Putamen (tissue), 1 donor: ENCODE results near the gene FOXS1.
"Not testable (repeated sequence)": the region's sequence is repeated elsewhere in the genome, so short reads cannot be mapped to it uniquely, and the experiment has no call there.

ENCODE experiments used
- DNase-seq: peaks from one replicate; pipeline ENCODE4 v3.0.0-alpha.2; 2016; ENCODE audit warnings: low spot score

Gene FOXS1

GRCh38 chr20:31821427-31821826, 24.0 kb downstream of the FOXS1 start:
- no peak for DNase-seq

GRCh38 chr20:31820228-31820627, 25.2 kb downstream of the FOXS1 start:
- no peak for DNase-seq

GRCh38 chr20:31819083-31819784, 26.2 kb downstream of the FOXS1 start, which contains the start of gene MYLK2:
Gene MYLK2 (plus strand): TSS chr20:31819356. CDS start chr20:31819581, 225 bp downstream.
- no peak for DNase-seq

GRCh38 chr20:31818376-31818908, 27.0 kb downstream of the FOXS1 start:
- DNase-seq = no peak

- no peak for DNase-seq
These were observed 27.9 kb downstream of the FOXS1 start for GRCh38 chr20:31817461-31817860.

GRCh38 chr20:31816221-31816620, 29.2 kb downstream of the FOXS1 start:
- DNase-seq = no peak

- no peak for DNase-seq
These were observed 29.8 kb downstream of the FOXS1 start for GRCh38 chr20:31815408-31816188.

- not testable (repeated sequence) for DNase-seq
These were observed 31.3 kb downstream of the FOXS1 start for GRCh38 chr20:31814142-31814541.

- no peak for DNase-seq
These were observed 31.8 kb downstream of the FOXS1 start for GRCh38 chr20:31813611-31814010.

- no peak for DNase-seq
These were observed 33.3 kb downstream of the FOXS1 start for GRCh38 chr20:31811796-31812728.

GRCh38 chr20:31811198-31811597, 34.2 kb downstream of the FOXS1 start:
- DNase-seq = no peak

- DNase-seq = no peak
These were observed 35.7 kb downstream of the FOXS1 start for GRCh38 chr20:31809661-31810060.

- no peak for DNase-seq
These were observed 36.9 kb downstream of the FOXS1 start for GRCh38 chr20:31808481-31808880.

GRCh38 chr20:31806564-31807355, 38.6 kb downstream of the FOXS1 start:
- no peak for DNase-seq

GRCh38 chr20:31803552-31804291, 41.7 kb downstream of the FOXS1 start:
- DNase-seq = no peak

GRCh38 chr20:31801508-31801907, 43.9 kb downstream of the FOXS1 start:
- no peak for DNase-seq

- no peak for DNase-seq
These were observed 48.0 kb downstream of the FOXS1 start for GRCh38 chr20:31797364-31797763.
